Endothelial cell of hepatic sinusoid (primary cell): Measurements from ENCODE around the gene ALCAM.

Experiments
- in situ Hi-C: cut with HindIII; loops from 2 replicates; pipeline ENCODE4 v1.10.0; 2017; ENCODE audit warnings: low sequenced_read_pairs

The ALCAM gene

DNA sequence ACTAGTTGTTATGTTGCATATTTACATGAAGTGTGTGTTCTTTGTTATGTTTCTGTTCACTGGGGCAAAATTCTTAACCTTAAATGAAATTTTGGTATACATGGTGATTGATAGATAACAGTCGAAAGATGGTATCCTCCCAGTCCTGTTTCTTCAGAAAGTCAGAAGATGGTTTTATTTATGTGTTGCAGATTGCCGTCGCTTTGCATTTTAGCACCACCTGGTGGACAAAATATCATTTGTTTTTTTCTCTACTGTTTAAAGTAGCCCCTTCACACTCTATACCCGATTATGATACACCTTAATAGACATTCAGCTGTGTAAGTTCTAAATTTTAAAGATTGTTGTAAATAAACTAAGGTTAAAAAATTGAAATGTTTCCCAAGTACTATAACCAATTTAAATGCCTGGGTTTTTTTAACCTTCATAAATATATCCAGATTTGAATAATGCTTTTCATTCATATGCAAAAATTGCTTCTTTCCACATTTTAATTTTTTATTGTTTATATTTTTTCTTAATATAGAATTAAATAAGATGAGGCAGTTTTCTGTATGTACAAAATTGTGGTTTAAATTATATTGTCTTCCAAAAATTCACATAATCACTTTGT, 152.2 kb downstream of the ALCAM start:
- in situ Hi-C loops: no loop called here

- in situ Hi-C loops: no loop called here
Observed at GRCh38 chr3:105521770-105522169, 155.1 kb downstream of the ALCAM start.

DNA sequence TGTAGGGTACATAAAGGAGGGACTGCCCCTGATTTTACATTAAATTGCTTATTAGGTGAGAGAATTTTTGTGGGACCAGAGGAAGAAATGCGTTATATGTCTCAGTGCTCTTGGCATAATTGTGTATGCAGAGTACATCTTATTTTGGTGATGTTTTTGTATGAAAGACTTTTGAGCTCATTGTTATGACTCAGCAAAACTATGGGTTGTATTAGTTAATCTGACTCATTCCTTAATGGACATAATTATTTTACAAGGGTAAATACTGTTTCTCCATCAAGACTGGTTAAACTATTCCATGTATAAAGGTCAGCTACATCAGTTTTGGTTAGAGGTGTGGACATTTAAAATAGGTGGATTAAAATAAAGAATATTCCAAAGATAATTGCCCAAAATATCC, 156.8 kb downstream of the ALCAM start:
- in situ Hi-C loops: no loop called here

DNA sequence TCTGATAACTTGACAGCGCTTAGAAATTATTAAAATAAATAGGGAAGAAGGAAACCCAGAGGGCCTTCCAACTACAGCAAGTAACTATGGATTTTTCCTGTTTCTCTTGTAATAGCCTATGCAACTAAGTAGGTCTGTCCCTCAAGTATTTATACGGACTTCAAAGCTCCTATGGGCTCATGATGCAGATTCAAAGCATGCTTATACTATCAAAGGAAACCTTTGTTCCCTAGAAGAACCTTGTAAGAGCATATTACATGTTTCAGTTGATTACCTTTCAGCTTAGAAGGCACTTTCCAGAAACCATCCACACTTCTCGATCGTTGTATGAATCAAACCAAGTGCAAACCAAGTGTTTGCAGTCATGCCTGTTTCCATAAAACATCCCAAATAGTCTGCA, 158.8 kb downstream of the ALCAM start:
- in situ Hi-C loops: no loop called here

- in situ Hi-C loops: no loop called here
Observed at GRCh38 chr3:105526360-105527111, 159.8 kb downstream of the ALCAM start.

DNA sequence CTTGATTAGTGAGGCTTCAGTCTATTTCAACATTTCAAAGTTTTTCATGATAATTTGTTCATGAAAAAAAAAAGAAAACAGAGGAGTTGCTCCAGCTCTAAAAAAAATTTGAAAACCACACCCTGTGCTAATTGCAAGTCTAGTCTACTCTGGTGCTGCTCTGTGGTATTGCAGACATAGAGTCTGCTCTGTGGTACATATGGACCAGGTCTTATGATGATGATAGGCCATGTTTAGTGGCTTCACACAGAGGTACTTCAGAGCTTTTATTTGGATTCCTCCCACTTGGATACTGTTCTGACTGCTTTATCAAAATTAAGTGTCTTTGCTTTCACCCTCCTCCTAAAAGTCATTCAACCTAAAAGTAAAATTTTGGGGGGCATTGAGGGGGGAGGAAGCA, 160.8 kb downstream of the ALCAM start:
- in situ Hi-C loops: no loop called here

DNA sequence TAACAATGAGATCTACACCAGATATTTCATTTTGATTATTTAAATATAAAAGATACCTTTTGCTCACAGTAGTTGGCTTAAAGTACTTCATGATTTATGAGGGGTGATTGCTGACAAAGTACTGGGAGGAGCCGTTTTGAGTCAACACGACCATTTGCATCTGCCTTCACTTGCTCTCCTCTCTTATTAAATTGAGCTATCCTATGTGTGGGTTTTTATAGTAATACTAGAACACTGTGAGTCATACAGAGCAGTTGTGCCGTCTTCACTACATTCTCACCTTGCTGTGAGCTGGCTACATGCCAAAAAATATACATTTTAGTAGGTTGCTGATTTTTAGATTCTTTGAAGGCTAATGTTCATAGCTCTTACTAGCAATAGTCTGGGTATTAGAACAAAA, 161.2 kb downstream of the ALCAM start:
- in situ Hi-C loops: no loop called here

DNA sequence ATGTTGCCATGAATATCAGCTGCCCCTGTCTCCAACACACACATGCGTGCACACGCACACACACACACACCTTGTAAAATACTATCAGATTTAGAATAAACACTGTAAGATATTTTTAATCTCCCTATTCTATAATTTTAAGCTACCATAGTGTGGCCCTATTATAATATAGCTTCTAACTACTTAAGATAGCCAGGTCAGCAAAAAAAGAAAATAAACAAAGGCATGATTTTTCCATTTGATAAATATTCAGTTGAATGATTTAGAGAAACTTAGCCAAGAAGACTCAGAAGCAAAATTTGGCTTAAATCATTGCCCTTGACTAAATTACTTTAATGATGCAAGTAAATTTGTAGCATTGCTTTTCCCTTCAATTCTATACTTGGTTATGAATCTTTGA, 162.2 kb downstream of the ALCAM start:
- in situ Hi-C loops: no loop called here

GRCh38 chr3:105529456-105529855, 162.7 kb downstream of the ALCAM start:
- in situ Hi-C loops: no loop called here

DNA sequence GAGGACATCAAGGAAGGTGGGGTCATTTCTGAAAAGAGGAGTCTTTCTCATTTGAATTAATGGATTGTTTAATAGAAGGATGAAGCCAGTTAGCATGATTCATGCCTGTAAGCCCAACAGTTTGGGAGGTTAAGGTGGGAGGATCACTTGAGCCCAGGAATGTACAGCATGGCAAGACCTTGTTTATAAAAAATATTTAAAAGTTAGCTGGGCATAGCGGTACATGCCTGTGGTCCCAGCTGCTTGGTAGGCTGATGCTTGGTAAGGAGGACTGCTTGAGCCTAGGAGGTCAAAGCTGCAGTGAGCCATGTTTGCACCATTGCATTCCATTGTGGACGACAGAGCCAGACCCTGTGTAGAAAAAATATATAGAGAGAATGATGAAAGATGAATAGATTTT, 165.5 kb downstream of the ALCAM start:
- in situ Hi-C loops: no loop called here

DNA sequence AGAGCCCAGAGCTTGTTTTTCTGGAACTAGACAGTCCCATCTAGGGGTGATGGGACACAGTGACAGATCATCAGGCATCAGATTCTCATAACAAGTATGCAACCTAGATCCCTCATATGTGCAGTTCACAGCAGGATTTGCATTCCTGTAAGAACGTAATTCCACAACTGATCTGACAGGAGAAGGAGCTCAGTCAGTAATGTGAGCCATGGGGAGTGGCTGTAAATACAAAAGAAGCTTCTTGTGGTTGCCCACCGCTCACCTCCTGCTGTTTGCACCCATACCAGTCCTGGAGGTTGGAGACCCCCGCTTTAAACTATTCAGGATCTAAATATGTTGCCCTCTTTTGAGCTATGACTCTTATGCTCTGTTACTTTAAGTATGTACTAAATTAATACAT, 167.3 kb downstream of the ALCAM start:
- in situ Hi-C loops: no loop called here

DNA sequence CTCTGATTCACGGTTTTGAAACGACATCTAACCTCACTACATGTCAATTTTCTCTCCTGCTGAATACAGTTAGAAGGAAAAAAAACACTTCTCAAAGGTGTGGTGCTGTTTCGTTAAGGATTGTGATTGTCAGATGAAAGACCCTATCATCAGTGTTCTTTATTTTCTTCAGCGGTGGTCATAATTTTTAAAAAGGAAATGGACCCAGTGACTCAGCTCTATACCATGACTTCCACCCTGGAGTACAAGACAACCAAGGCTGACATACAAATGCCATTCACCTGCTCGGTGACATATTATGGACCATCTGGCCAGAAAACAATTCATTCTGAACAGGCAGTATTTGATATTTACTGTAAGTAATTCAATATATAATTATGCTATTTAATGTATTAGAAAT, 167.8 kb downstream of the ALCAM start:
- in situ Hi-C loops: no loop called here

GRCh38 chr3:105537371-105538080, 170.8 kb downstream of the ALCAM start:
- in situ Hi-C loops: no loop called here

DNA sequence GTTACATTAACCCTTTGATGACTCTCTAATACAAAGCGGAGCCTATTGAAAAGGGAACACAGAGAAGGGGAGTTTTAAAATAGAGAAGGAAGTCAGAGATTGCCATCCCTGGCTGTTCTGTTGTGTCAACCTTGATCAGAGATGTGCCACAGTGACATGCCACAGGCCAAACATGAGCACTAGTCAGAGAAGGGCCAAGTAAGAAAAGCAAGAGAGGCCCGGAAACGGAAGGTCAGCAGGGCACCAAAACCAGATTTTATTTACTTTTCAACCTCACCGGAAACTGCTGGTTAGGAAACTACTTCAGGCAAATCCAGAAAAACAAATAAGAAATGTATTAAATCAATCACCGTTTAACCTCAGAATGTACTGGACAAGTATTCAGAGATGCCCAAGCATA, 171.8 kb downstream of the ALCAM start:
- in situ Hi-C loops: no loop called here

GRCh38 chr3:105539897-105540296, 173.2 kb downstream of the ALCAM start:
- in situ Hi-C loops: no loop called here

DNA sequence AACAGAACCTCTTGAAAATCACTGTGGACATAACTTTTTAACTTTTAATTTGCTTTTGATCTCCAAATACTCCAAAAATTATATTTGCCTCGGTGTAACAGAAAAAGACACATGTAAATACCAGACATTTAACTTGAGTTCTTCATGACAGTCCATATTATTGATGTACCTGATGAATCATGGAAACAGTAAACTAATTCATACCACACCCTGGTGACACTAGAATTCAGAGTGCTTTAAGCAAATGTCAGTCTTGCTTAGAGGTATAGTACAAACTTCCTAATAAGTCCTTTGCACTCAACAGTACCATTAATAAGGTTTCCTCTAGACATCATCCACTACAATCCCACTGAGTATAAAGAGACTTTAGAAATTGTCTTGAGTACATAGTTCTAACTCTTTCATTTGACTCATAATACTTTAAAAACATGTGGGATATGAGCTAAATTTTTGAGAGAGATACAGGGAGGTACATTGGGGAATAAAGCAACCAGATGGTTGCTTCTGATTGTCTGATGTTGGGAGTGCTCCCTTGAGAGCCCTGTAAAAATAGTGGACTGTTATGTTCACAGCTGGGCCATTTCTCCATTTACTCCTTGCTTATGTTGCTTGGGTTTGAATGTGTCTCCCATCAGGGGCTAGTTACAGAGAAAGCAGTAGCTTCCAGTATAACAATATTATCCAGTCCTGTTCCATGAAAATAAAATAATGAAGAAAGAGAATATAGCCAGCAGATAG, 175.7 kb downstream of the ALCAM start:
- in situ Hi-C loops: no loop called here

DNA sequence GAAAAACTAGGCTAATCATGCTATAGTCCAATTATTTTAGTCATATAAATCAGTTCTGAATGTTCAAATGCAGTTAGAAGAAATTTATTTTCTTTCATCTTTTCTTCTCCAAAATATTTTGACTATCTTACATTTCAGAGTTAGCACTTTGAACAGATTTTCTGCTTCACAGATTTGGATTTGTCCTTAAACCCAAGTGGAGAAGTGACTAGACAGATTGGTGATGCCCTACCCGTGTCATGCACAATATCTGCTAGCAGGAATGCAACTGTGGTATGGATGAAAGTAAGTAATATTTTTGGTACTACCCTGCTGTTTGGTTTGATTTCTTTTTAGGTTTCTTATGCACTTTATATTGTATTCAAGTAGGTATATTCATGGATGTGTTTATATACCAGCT, 178.3 kb downstream of the ALCAM start:
- in situ Hi-C loops: no loop called here

DNA sequence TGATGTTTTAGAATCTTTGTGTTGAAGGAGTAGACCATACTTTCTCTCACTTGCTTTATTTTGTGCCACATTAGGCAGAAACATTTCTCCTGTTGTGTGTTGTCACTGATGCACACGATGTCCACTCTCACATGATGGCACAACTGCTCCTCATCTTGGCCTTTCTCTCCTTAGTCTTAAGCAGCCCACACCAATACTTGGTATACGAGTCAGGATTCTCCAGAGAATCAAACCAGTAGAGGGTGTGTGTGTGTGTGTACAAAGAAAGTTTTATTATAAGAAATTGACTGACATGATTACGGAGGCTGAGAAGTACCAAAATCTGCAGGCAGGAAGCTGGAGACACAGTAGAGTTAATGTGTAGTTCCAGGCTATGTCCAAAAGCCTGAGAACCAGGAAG, 187.1 kb downstream of the ALCAM start:
- in situ Hi-C loops: no loop called here

- in situ Hi-C loops: no loop called here
Observed at GRCh38 chr3:105555206-105555605, 188.5 kb downstream of the ALCAM start.

DNA sequence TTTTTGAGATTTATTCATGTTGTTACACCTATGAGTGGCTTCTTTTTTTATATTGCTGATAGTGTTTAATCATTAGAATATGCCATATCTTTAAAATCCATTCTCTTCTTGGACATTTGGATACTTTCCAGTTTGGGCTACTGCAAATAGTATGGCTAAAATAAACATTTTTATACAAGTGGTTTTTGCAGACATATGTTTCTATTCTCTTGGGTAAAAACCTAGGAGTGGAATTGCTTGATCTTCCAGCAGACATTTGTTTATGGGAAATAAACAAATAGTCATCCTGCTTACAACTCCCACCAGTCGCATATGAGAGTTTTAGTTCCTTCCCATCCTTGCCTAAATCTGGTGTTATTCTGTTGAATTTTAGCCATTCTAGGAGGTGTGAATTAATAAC, 193.1 kb downstream of the ALCAM start:
- in situ Hi-C loops: no loop called here

DNA sequence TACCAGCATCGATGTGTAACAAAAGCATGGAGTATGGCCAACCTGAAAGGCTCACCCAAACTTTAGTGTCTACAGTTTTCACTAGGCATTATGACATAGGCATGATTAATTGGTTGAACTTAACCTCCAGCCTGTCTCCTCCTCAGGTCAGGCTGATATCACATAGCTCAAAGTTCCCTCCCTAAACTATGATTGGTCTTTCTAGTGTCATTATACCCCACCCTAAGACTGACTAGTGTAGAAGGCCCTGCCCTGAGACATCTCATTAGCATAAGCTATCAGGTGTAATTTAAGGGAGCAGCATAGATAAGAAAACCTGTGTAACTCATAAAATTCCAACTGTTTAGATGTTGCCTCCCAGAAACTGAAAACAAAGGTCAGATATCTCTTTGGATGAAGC, 195.2 kb downstream of the ALCAM start:
- in situ Hi-C loops: no loop called here
